SU-DHL-6 (cell line): Measurements from ENCODE around the gene C12orf60.

Experiments used
- H2AFZ ChIP-seq: fragments of 200-600 bp; sonication (generic); 2 replicates; pipeline ENCODE4 v1.6.1; 2014; ENCODE audit warnings: low read depth, mild to moderate bottlenecking, moderate library complexity, mixed read lengths, antibody characterized with exemption, low read length; ENCODE audit not compliant: severe bottlenecking
- H3F3A ChIP-seq: fragments of 200-600 bp; shearing (Covaris generic); 2 replicates; pipeline ENCODE4 v1.6.0; 2016; ENCODE audit warnings: antibody characterized with exemption, mild to moderate bottlenecking; ENCODE audit not compliant: insufficient read depth
- H3K27ac ChIP-seq: fragments of 200-600 bp; sonication (generic); 2 replicates; pipeline ENCODE4 v1.5.1; 2016; ENCODE audit warnings: low read depth, mild to moderate bottlenecking, low read length, moderate library complexity, mixed read lengths
- H3K27me3 ChIP-seq: fragments of 200-600 bp; sonication (generic), shearing (Covaris generic); 2 replicates; pipeline ENCODE4 v1.6.0; 2014; ENCODE audit warnings: mild to moderate bottlenecking, low read length
- H3K36me3 ChIP-seq: fragments of 200-600 bp; sonication (generic); 2 replicates; pipeline ENCODE4 v1.6.1; 2014; ENCODE audit warnings: mild to moderate bottlenecking, low read length, mixed read lengths
- H3K4me2 ChIP-seq: fragments of 300-600, 200-600 bp; shearing (Covaris generic), sonication (generic); 2 replicates; pipeline ENCODE4 v1.6.0; 2014; ENCODE audit warnings: low read length, low read depth, mild to moderate bottlenecking; ENCODE audit not compliant: poor library complexity, severe bottlenecking
- H3K4me3 ChIP-seq: fragments of 200-600 bp; sonication (generic); 2 replicates; pipeline ENCODE4 v1.5.1; 2014; ENCODE audit warnings: antibody characterized with exemption, low read length, mild to moderate bottlenecking, mixed read lengths; ENCODE audit not compliant: insufficient read depth, poor library complexity, severe bottlenecking
- H3K79me2 ChIP-seq: fragments of 200-600 bp; sonication (generic); 2 replicates; pipeline ENCODE4 v1.6.1; 2014; ENCODE audit warnings: mild to moderate bottlenecking, low read length, moderate library complexity; ENCODE audit not compliant: insufficient read depth
- H3K9ac ChIP-seq: fragments of 200-600 bp; sonication (generic); 2 replicates; pipeline ENCODE4 v1.7.0; 2014; ENCODE audit warnings: mild to moderate bottlenecking, low read length
- H3K9me2 ChIP-seq: fragments of 200-600 bp; sonication (generic); replicated peaks from 2 replicates; pipeline ENCODE4 v1.6.1; 2014; ENCODE audit warnings: low read length; ENCODE audit not compliant: insufficient read depth
- H3K9me3 ChIP-seq: fragments of 200-600 bp; sonication (generic); 2 replicates; pipeline ENCODE4 v1.6.1; 2014; ENCODE audit warnings: low read length, mixed read lengths; ENCODE audit not compliant: insufficient read depth
- H4K20me1 ChIP-seq: fragments of 200-600 bp; sonication (generic); 2 replicates; pipeline ENCODE4 v1.6.1; 2014; ENCODE audit warnings: low read depth, mild to moderate bottlenecking, antibody characterized with exemption, low read length, moderate library complexity, mixed read lengths
- CTCF ChIP-seq: fragments of 200-600 bp; sonication (generic); IDR thresholded peaks from one replicate; pipeline ENCODE4 v1.5.1; 2017; ENCODE audit warnings: antibody characterized with exemption, mild to moderate bottlenecking, low read length, moderate library complexity; ENCODE audit not compliant: insufficient read depth, poor library complexity, severe bottlenecking
- EZH2phosphoT487 ChIP-seq: fragments of 200-600 bp; sonication (generic), shearing (Covaris generic); conservative IDR thresholded peaks from 2 replicates; pipeline ENCODE4 v1.6.1; 2018; ENCODE audit warnings: mild to moderate bottlenecking, antibody characterized with exemption, low read length, moderate library complexity, mixed read lengths

Gene C12orf60

GRCh38 chr12:14871247-14871646, 67.8 kb downstream of the C12orf60 start:
- H3K36me3 ChIP-seq: no peaks in the 10 kb centered on the region
- no peaks in the 10 kb centered on the region for H4K20me1 ChIP-seq
- H3K4me3 ChIP-seq: no peak overlapping the region

GRCh38 chr12:14871886-14872285, 68.4 kb downstream of the C12orf60 start:
- Histone ChIP-seq H4K20me1 (no peaks in the 10 kb centered on the region), H3K9ac (no peak overlapping the region), H3K4me3 (no peak overlapping the region), H3K4me2 (no peak overlapping the region), H3K79me2 (no peaks in the 10 kb centered on the region), H3K36me3 (no peaks in the 10 kb centered on the region), H3F3A (no peaks in the 10 kb centered on the region), H3K27ac (no peak overlapping the region), H3K9me3 (no peaks in the 10 kb centered on the region), H2AFZ (no peak overlapping the region), H3K27me3 (no peaks in the 10 kb centered on the region), H3K9me2 (no peaks in the 10 kb centered on the region)
- TF ChIP-seq CTCF (no peak), EZH2phosphoT487 (no peak)

More at GRCh38 chr12:14871247-14871646, 67.8 kb downstream of the C12orf60 start:
- H3K79me2 ChIP-seq: no peaks in the 10 kb centered on the region
- TF ChIP-seq EZH2phosphoT487 (no peak), CTCF (no peak)
- no peak overlapping the region for H3K9ac ChIP-seq
- no peaks in the 10 kb centered on the region for H3K9me3 ChIP-seq
- no peaks in the 10 kb centered on the region for H3K27me3 ChIP-seq
- no peaks in the 10 kb centered on the region for H3K9me2 ChIP-seq
- H3F3A ChIP-seq: no peaks in the 10 kb centered on the region
- no peak overlapping the region for H3K4me2 ChIP-seq
- no peak overlapping the region for H3K27ac ChIP-seq
- H2AFZ ChIP-seq: no peak overlapping the region

GRCh38 chr12:14873440-14874185, 70.1 kb downstream of the C12orf60 start:
- H3K9me3 ChIP-seq: no peaks in the 10 kb centered on the region

More at GRCh38 chr12:14873440-14874185, 70.1 kb downstream of the C12orf60 start:
- H3K9ac ChIP-seq: no peak overlapping the region
- H3K36me3 ChIP-seq: no peaks in the 10 kb centered on the region
- H3K27ac ChIP-seq: no peak overlapping the region
- H3K79me2 ChIP-seq: no peaks in the 10 kb centered on the region
- no peaks in the 10 kb centered on the region for H3K27me3 ChIP-seq
- H4K20me1 ChIP-seq: no peaks in the 10 kb centered on the region
- H3K4me2 ChIP-seq: no peak overlapping the region
- H2AFZ ChIP-seq: no peak overlapping the region
- no peaks in the 10 kb centered on the region for H3K9me2 ChIP-seq
- TF ChIP-seq CTCF: no peak
- no peak for TF ChIP-seq EZH2phosphoT487
- no peak overlapping the region for H3K4me3 ChIP-seq
- H3F3A ChIP-seq: no peaks in the 10 kb centered on the region
